SIG-M5 treated with dmso at 0.1 percent for 504 hours (cell line): Measurements from ENCODE around the gene GTF2IRD1.
"Not testable (repeated sequence)": the region's sequence is repeated elsewhere in the genome, so short reads cannot be mapped to it uniquely, and the experiment has no call there.

Source experiments
- DNase-seq: peaks from one replicate; lab custom pipeline; 2025; ENCODE audit not compliant: unreplicated experiment; lab: John Stamatoyannopoulos, UW

The GTF2IRD1 gene

GRCh38 chr7:74453322-74454011, at the start of gene GTF2IRD1:
Gene GTF2IRD1 (plus strand): TSS chr7:74453906. CDS start chr7:74508081, 54,175 bp downstream.
- DNase-seq = peak; percentile 76

GRCh38 chr7:74404388-74404700, 49.4 kb upstream of the GTF2IRD1 start:
- DNase-seq = no peak

GRCh38 chr7:74404741-74405140, 49.0 kb upstream of the GTF2IRD1 start:
- no peak for DNase-seq

GRCh38 chr7:74405191-74405898, 48.4 kb upstream of the GTF2IRD1 start:
- DNase-seq = no peak

GRCh38 chr7:74405899-74406512, 47.7 kb upstream of the GTF2IRD1 start:
- DNase-seq = no peak

GRCh38 chr7:74407958-74408357, 45.7 kb upstream of the GTF2IRD1 start:
- no peak for DNase-seq

- no peak for DNase-seq
Measured at GRCh38 chr7:74409571-74409970, 44.1 kb upstream of the GTF2IRD1 start.

- no peak for DNase-seq
Measured at GRCh38 chr7:74410772-74411171, 42.9 kb upstream of the GTF2IRD1 start.

- not testable (repeated sequence) for DNase-seq
Measured at GRCh38 chr7:74411571-74411970, 42.1 kb upstream of the GTF2IRD1 start.

- peak; percentile 14 for DNase-seq
Measured at GRCh38 chr7:74412056-74412455, 41.6 kb upstream of the GTF2IRD1 start.

- no peak for DNase-seq
Measured at GRCh38 chr7:74412603-74413002, 41.1 kb upstream of the GTF2IRD1 start.

- DNase-seq = not testable (repeated sequence)
Measured at GRCh38 chr7:74414595-74415333, 38.9 kb upstream of the GTF2IRD1 start.

GRCh38 chr7:74417419-74417971, 36.2 kb upstream of the GTF2IRD1 start:
- peak; percentile 49 for DNase-seq

- no peak for DNase-seq
Measured at GRCh38 chr7:74418076-74418475, 35.6 kb upstream of the GTF2IRD1 start.

- no peak for DNase-seq
Measured at GRCh38 chr7:74418538-74418937, 35.2 kb upstream of the GTF2IRD1 start.

GRCh38 chr7:74419232-74419631, 34.5 kb upstream of the GTF2IRD1 start:
- DNase-seq = not testable (repeated sequence)

GRCh38 chr7:74420006-74420405, 33.7 kb upstream of the GTF2IRD1 start:
- no peak for DNase-seq

- DNase-seq = no peak
Measured at GRCh38 chr7:74424291-74424880, 29.3 kb upstream of the GTF2IRD1 start.

GRCh38 chr7:74428023-74428422, 25.7 kb upstream of the GTF2IRD1 start:
- DNase-seq = no peak

GRCh38 chr7:74429153-74429747, 24.5 kb upstream of the GTF2IRD1 start:
- DNase-seq = peak; percentile 81
